Cardiac fibroblast (primary cell): ENCODE results near the gene ZNF423.

Experiments used
- DNase-seq, 2 donors: peaks; one replicate each; pipeline versions ENCODE4 v3.0.0 to v3.0.0-alpha.2; 2010; ENCODE audit warnings: low read depth in 2 of 2
- H3K4me3 ChIP-seq, 2 donors: replicated peaks in 1 of 2; 1 replicate in 1 of 2; 2 replicates in 1 of 2; pipeline ENCODE4 v1.5.1; 2011; ENCODE audit warnings: low read depth in 2 of 2, low read length in 2 of 2, mild to moderate bottlenecking in 2 of 2, moderate library complexity in 1 of 2
- TF ChIP-seq, protein P1 (sequence below): IDR thresholded peaks from one replicate; pipeline ENCODE4 v1.5.1; 2011; ENCODE audit warnings: low read depth, mild to moderate bottlenecking, low read length, inconsistent platforms

The ZNF423 gene

DNA sequence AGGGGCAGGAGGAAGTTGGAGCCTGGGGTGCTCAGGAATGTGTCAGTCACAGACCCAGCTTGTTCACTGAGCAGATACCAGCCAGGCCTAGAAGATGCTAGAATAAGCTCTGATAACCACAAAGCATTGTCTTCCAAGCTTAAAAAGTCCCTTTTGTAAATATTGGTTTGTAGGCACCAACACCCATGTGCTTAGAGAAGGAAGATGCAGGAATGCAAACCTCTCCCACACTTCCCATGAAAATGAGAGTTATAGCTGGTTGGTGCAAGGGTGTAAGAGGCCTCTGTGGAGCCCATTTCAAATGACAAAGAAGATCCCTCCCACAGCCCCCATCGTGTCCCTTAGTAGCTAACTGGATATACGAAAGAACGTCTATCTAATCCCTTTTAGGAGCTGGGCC lies 272.0 kb downstream of the ZNF423 start:
- TF ChIP-seq, protein P1, sequence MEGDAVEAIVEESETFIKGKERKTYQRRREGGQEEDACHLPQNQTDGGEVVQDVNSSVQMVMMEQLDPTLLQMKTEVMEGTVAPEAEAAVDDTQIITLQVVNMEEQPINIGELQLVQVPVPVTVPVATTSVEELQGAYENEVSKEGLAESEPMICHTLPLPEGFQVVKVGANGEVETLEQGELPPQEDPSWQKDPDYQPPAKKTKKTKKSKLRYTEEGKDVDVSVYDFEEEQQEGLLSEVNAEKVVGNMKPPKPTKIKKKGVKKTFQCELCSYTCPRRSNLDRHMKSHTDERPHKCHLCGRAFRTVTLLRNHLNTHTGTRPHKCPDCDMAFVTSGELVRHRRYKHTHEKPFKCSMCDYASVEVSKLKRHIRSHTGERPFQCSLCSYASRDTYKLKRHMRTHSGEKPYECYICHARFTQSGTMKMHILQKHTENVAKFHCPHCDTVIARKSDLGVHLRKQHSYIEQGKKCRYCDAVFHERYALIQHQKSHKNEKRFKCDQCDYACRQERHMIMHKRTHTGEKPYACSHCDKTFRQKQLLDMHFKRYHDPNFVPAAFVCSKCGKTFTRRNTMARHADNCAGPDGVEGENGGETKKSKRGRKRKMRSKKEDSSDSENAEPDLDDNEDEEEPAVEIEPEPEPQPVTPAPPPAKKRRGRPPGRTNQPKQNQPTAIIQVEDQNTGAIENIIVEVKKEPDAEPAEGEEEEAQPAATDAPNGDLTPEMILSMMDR = no peak
- no peak for DNase-seq
- no peak overlapping the region for H3K4me3 ChIP-seq

DNA sequence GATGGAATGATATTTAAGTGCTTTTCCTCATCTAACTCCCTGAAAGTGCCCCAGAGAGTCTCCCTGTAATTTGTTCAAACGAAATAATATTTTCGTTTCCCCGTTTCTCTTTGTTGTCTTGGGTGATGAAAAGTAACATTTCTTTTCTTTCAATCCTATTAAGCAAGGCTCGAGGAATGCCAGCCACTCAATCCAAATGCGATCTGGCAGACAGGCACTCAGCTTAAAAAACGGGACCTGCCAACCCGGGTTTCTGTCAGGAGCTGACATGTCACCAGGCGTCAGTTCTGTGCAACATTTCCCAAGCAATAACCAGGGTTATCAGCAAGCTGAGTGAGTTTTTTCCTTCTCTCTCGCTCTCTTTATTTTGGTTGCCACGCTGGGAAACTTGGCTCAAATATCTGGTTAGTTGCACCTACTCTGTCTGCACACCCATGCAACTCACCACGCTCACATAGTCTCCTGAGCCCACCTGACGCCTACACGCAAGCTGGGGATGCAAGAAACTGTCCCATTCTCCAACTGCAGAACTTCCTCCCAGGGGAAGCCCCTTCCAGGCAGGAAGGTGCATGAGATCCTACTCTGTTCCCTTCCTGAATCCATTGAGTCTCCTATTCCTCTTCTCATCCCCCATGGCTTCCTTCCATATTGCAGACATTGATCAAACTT lies 274.1 kb downstream of the ZNF423 start:
- TF ChIP-seq, protein P1 = no peak
- no peak for DNase-seq
- H3K4me3 ChIP-seq = no peak overlapping the region

GRCh38 chr16:49580751-49581303 lies 275.1 kb downstream of the ZNF423 start:
- no peak overlapping the region for H3K4me3 ChIP-seq
- DNase-seq = no peak
- TF ChIP-seq, protein P1 = no peak

DNA sequence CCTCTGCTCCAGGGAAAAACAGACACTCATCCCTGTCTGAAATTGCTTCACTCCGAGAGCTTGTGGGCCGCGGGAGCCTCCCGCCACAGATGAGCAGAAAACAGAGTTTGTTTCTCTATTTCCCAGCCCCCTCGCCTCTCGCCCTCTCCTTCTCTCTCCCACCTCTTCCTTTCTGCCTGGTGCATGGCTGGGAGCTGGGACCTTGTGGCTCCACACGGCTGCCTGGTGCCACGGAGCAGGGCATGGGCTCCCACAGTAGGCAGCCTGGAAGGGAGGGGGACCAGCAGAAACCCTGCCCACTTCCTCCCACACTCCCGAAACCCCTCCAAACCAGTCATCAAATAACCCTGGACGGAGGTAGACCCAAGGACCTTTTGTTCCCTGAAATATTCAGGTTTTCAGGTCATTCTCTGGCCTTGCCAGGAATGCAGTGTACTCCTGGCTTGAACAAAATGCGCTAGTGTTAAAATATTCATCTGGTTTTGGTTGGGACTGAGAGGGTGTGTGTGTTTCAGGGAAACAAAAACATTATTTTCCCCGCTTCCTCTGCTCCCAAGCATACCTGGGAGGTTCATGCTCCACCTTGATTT lies 277.4 kb downstream of the ZNF423 start:
- no peak overlapping the region for H3K4me3 ChIP-seq
- no peak for DNase-seq
- TF ChIP-seq, protein P1 = no peak

DNA sequence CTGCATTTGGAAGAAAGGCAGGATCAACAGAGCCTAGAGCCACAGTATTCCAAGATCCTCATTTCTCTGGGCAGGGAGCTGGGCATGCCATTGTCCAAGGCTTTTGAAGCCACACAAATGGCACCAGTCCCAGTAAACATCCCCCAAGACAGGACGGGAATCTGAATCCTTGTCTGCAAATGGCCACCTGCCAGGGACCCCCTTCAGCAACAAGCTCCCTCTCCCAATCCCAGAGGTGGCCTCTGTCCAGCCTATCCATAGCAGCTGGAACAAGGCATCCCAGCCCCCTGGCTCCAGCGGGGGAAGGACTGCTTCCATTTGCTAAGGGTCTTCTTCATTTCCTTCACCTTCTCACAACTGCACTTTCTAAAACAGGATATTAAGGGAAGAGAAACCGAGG lies 277.9 kb downstream of the ZNF423 start:
- TF ChIP-seq, protein P1 = no peak
- DNase-seq = no peak
- no peak overlapping the region for H3K4me3 ChIP-seq

DNA sequence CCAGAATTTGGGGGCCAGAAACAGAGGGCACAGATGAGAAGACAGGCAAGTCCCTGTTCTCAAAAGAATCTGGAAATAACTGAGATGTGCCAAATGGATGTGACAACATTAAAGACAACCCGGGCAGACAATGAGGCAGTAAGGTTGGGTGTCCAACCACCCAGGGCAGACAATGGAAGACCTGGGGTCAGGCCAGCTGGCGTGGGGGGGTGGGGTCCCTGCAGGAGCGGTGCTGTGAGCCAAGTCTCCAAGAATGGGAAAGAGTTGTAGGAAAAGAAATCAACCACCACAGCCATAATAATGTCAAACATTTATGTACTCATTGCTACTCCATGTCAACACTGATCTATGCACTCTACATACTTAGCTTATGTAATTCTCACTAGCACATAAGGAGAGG lies 279.0 kb downstream of the ZNF423 start:
- TF ChIP-seq, protein P1 = no peak
- no peak for DNase-seq
- no peak overlapping the region for H3K4me3 ChIP-seq

- no peak overlapping the region for H3K4me3 ChIP-seq
- TF ChIP-seq, protein P1 = no peak
- no peak for DNase-seq
These were observed 279.8 kb downstream of the ZNF423 start for GRCh38 chr16:49576173-49576494.
